ENCODE data around the gene PDE6A.

DNA sequence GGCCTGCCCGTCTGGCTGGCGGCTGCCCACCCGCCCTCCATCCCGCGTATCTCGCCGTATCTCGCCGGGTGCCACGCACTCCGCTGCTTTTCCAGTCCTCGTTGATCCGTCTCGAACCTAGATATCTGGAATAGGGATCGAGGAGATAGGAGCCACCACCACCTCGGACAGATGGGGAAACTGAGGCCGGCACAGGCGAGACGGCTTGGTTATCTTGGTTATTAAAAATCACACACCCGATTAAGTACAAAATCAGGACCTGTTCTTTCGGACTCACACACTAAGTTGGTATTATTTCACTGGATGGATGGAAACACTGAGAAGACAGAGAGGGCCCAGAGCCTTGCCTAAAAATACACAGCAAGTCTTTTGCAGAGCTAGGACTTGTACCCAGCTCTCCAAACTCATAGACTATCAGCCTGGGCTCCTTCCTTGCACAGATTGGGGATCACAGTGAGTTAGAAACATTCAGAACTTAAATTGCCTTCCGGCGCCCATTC is 16.6 kb upstream of the PDE6A start:
- no peak for TF ChIP-seq POLR2A (IDR thresholded peaks at IDR 0.05)
- no peak for TF ChIP-seq CTCF (IDR thresholded peaks at IDR 0.05)

Measured in tibial nerve (tissue), 3 donors.